Skin epidermis (tissue), 12 donors: Measurements from ENCODE around the gene PIAS1.
"Not testable (repeated sequence)": the region's sequence is repeated elsewhere in the genome, so short reads cannot be mapped to it uniquely, and the experiment has no call there.

Source experiments
- H3K27ac ChIP-seq, 21 experiments: fragments of 200-600 bp; sonication (generic) in 11 of 21; one replicate each; pipeline ENCODE4 v1.5.0; 2020; ENCODE audit warnings: mild to moderate bottlenecking in 3 of 21, inconsistent platforms in 2 of 21, moderate library complexity in 2 of 21
- H3K4me3 ChIP-seq, 7 experiments: fragments of 200-600 bp; sonication (generic) in 2 of 7; one replicate each; pipeline ENCODE4 v1.5.0; 2020; ENCODE audit warnings: inconsistent platforms in 2 of 7, mild to moderate bottlenecking in 2 of 7, moderate library complexity in 1 of 7

Gene PIAS1

GRCh38 chr15:68208636-68209240 lies 154.6 kb downstream of the PIAS1 start:
- Histone ChIP-seq H3K4me3 (no peak overlapping the region), H3K27ac (peak overlapping the region in 1 of 21 experiments; percentile 22)

- no peak overlapping the region for H3K4me3 ChIP-seq
- H3K27ac ChIP-seq, result peak overlapping the region in 1 of 21 experiments; percentile 10
Observed at GRCh38 chr15:68209272-68209671, 155.2 kb downstream of the PIAS1 start.

- Histone ChIP-seq H3K27ac (peak overlapping the region in 1 of 21 experiments; percentile 10), H3K4me3 (no peak overlapping the region)
Observed at GRCh38 chr15:68209735-68210408, 155.8 kb downstream of the PIAS1 start.

GRCh38 chr15:68210409-68210756 lies 156.3 kb downstream of the PIAS1 start:
- Histone ChIP-seq H3K4me3 (no peak overlapping the region), H3K27ac (no peak overlapping the region)

- H3K27ac ChIP-seq, result no peak overlapping the region
Observed at GRCh38 chr15:68210821-68211655, 156.9 kb downstream of the PIAS1 start.

GRCh38 chr15:68211656-68212320 lies 157.7 kb downstream of the PIAS1 start:
- no peak overlapping the region for H3K4me3 ChIP-seq

More at GRCh38 chr15:68210821-68211655, 156.9 kb downstream of the PIAS1 start:
- no peak overlapping the region for H3K4me3 ChIP-seq

GRCh38 chr15:68213491-68213845 lies 159.4 kb downstream of the PIAS1 start:
- not testable (repeated sequence) for H3K4me3 ChIP-seq, H3K27ac ChIP-seq

More at GRCh38 chr15:68211656-68212320, 157.7 kb downstream of the PIAS1 start:
- H3K27ac ChIP-seq, result no peak overlapping the region

GRCh38 chr15:68213991-68214837 lies 160.1 kb downstream of the PIAS1 start:
- Histone ChIP-seq H3K27ac (no peak overlapping the region), H3K4me3 (no peak overlapping the region)

- H3K27ac ChIP-seq, result no peak overlapping the region
Observed at GRCh38 chr15:68214838-68215254, 160.7 kb downstream of the PIAS1 start.

GRCh38 chr15:68217341-68217740 lies 163.2 kb downstream of the PIAS1 start:
- Histone ChIP-seq H3K27ac (no peak overlapping the region), H3K4me3 (no peak overlapping the region)

More at GRCh38 chr15:68214838-68215254, 160.7 kb downstream of the PIAS1 start:
- H3K4me3 ChIP-seq, result no peak overlapping the region

GRCh38 chr15:68218331-68218730 lies 164.2 kb downstream of the PIAS1 start:
- no peak overlapping the region for H3K4me3 ChIP-seq
- H3K27ac ChIP-seq, result no peak overlapping the region

GRCh38 chr15:68218847-68219798 lies 165.0 kb downstream of the PIAS1 start:
- Histone ChIP-seq H3K27ac (no peak overlapping the region), H3K4me3 (no peak overlapping the region)

- Histone ChIP-seq H3K27ac (no peak overlapping the region), H3K4me3 (no peak overlapping the region)
Observed at GRCh38 chr15:68220489-68220888, 166.4 kb downstream of the PIAS1 start.

GRCh38 chr15:68220967-68221366 lies 166.9 kb downstream of the PIAS1 start:
- no peak overlapping the region for H3K27ac ChIP-seq
- H3K4me3 ChIP-seq, result no peak overlapping the region

- H3K4me3 ChIP-seq, H3K27ac ChIP-seq: not testable (repeated sequence)
Observed at GRCh38 chr15:68221530-68222431, 167.7 kb downstream of the PIAS1 start.

- not testable (repeated sequence) for H3K4me3 ChIP-seq
Observed at GRCh38 chr15:68222432-68222743, 168.3 kb downstream of the PIAS1 start.

GRCh38 chr15:68223171-68223570 lies 169.1 kb downstream of the PIAS1 start:
- H3K4me3 ChIP-seq, result no peak overlapping the region
- H3K27ac ChIP-seq, result no peak overlapping the region

More at GRCh38 chr15:68222432-68222743, 168.3 kb downstream of the PIAS1 start:
- not testable (repeated sequence) for H3K27ac ChIP-seq
